Central memory CD8-positive, alpha-beta T cell (primary cell): ENCODE measurements around the gene EXOC4.

ENCODE experiments used
- ATAC-seq: fragments of 150-1000 bp; cut with Tn5 transposase; replicated peaks from 2 replicates; pipeline ENCODE4 v1.10.0; 2022; ENCODE audit warnings: mild to moderate bottlenecking, moderate FRiP score, moderate number of reproducible peaks; ENCODE audit not compliant: poor library complexity, severe bottlenecking; ENCODE audit errors: extremely low read depth
- DNase-seq, 2 donors: peaks; one replicate each; pipeline ENCODE4 v3.0.0; 2021; ENCODE audit warnings: low spot score in 2 of 2
- H3K27ac Mint-ChIP-seq: one replicate; pipeline ENCODE4 v1.8.0; 2022; ENCODE audit warnings: low read depth, mild to moderate bottlenecking, moderate library complexity, mixed read lengths
- H3K27me3 Mint-ChIP-seq: one replicate; pipeline ENCODE4 v1.8.0; 2022; ENCODE audit warnings: mixed read lengths
- H3K36me3 Mint-ChIP-seq: one replicate; pipeline ENCODE4 v1.8.0; 2022; ENCODE audit warnings: mild to moderate bottlenecking, moderate library complexity, mixed read lengths; ENCODE audit not compliant: insufficient read depth
- H3K4me1 Mint-ChIP-seq: one replicate; pipeline ENCODE4 v1.8.0; 2022; ENCODE audit warnings: mixed read lengths
- H3K4me3 Mint-ChIP-seq: one replicate; pipeline ENCODE4 v1.8.0; 2022; ENCODE audit warnings: mild to moderate bottlenecking, moderate library complexity, mixed read lengths
- H3K9me3 Mint-ChIP-seq: one replicate; pipeline ENCODE4 v1.8.0; 2022; ENCODE audit warnings: mixed read lengths

The EXOC4 gene

GRCh38 chr7:133330085-133330484 lies 77.2 kb downstream of the EXOC4 start:
- DNase-seq = no peak
- Mint-ChIP-seq H3K9me3 (peaks cover 11% of the 10 kb centered on the region), H3K4me3 (no peak overlapping the region), H3K27ac (no peak overlapping the region), H3K4me1 (peaks cover 28% of the 10 kb centered on the region), H3K36me3 (peaks cover 10% of the 10 kb centered on the region), H3K27me3 (no peaks in the 10 kb centered on the region)
- no peak for ATAC-seq

GRCh38 chr7:133331861-133332260 lies 79.0 kb downstream of the EXOC4 start:
- Mint-ChIP-seq H3K36me3 (peaks cover 6% of the 10 kb centered on the region), H3K27ac (no peak overlapping the region), H3K9me3 (peaks cover 5% of the 10 kb centered on the region)

GRCh38 chr7:133339772-133340171 lies 86.9 kb downstream of the EXOC4 start:
- H3K36me3 Mint-ChIP-seq = peaks cover 8% of the 10 kb centered on the region
- H3K9me3 Mint-ChIP-seq = peaks cover 34% of the 10 kb centered on the region
- DNase-seq = no peak
- no peak for ATAC-seq
- peaks cover 15% of the 10 kb centered on the region for H3K4me1 Mint-ChIP-seq
- H3K27ac Mint-ChIP-seq = no peak overlapping the region
- H3K4me3 Mint-ChIP-seq = no peak overlapping the region
- H3K27me3 Mint-ChIP-seq = no peaks in the 10 kb centered on the region

More at GRCh38 chr7:133331861-133332260, 79.0 kb downstream of the EXOC4 start:
- H3K27me3 Mint-ChIP-seq = no peaks in the 10 kb centered on the region
- H3K4me3 Mint-ChIP-seq = no peak overlapping the region
- H3K4me1 Mint-ChIP-seq = peaks cover 21% of the 10 kb centered on the region
- DNase-seq (no peak), ATAC-seq (no peak)

- ATAC-seq (no peak), DNase-seq (no peak)
- H3K4me1 Mint-ChIP-seq = peaks cover 26% of the 10 kb centered on the region
- peaks cover 29% of the 10 kb centered on the region for H3K9me3 Mint-ChIP-seq
- no peak overlapping the region for H3K4me3 Mint-ChIP-seq
- peaks cover 12% of the 10 kb centered on the region for H3K36me3 Mint-ChIP-seq
- no peaks in the 10 kb centered on the region for H3K27me3 Mint-ChIP-seq
- peak overlapping the region; percentile 8 for H3K27ac Mint-ChIP-seq
These were observed 91.4 kb downstream of the EXOC4 start for GRCh38 chr7:133344275-133344674.

- Mint-ChIP-seq H3K27ac (no peak overlapping the region), H3K27me3 (no peaks in the 10 kb centered on the region), H3K36me3 (peaks cover 10% of the 10 kb centered on the region), H3K4me1 (peaks cover 21% of the 10 kb centered on the region), H3K4me3 (no peak overlapping the region), H3K9me3 (peaks cover 16% of the 10 kb centered on the region)
- DNase-seq = no peak
- no peak for ATAC-seq
These were observed 93.0 kb downstream of the EXOC4 start for GRCh38 chr7:133345690-133346421.

GRCh38 chr7:133348250-133348649 lies 95.4 kb downstream of the EXOC4 start:
- Mint-ChIP-seq H3K27ac (no peak overlapping the region), H3K4me3 (no peak overlapping the region), H3K9me3 (peaks cover 13% of the 10 kb centered on the region), H3K27me3 (no peaks in the 10 kb centered on the region), H3K4me1 (peaks cover 29% of the 10 kb centered on the region), H3K36me3 (peaks cover 10% of the 10 kb centered on the region)
- ATAC-seq (no peak), DNase-seq (no peak)

GRCh38 chr7:133349101-133349500 lies 96.2 kb downstream of the EXOC4 start:
- peaks cover 27% of the 10 kb centered on the region for H3K4me1 Mint-ChIP-seq
- no peak overlapping the region for H3K27ac Mint-ChIP-seq
- H3K4me3 Mint-ChIP-seq = no peak overlapping the region
- DNase-seq = no peak
- peaks cover 19% of the 10 kb centered on the region for H3K9me3 Mint-ChIP-seq
- no peaks in the 10 kb centered on the region for H3K27me3 Mint-ChIP-seq
- peaks cover 8% of the 10 kb centered on the region for H3K36me3 Mint-ChIP-seq
- ATAC-seq = no peak

GRCh38 chr7:133352430-133352829 lies 99.6 kb downstream of the EXOC4 start:
- Mint-ChIP-seq H3K36me3 (peaks cover 11% of the 10 kb centered on the region), H3K4me1 (peaks cover 17% of the 10 kb centered on the region)

GRCh38 chr7:133353775-133354174 lies 100.9 kb downstream of the EXOC4 start:
- Mint-ChIP-seq H3K4me3 (no peak overlapping the region), H3K4me1 (peaks cover 15% of the 10 kb centered on the region), H3K9me3 (peaks cover 19% of the 10 kb centered on the region), H3K27ac (no peak overlapping the region), H3K27me3 (no peaks in the 10 kb centered on the region), H3K36me3 (peaks cover 7% of the 10 kb centered on the region)
- ATAC-seq (no peak), DNase-seq (no peak)

More at GRCh38 chr7:133352430-133352829, 99.6 kb downstream of the EXOC4 start:
- ATAC-seq (no peak), DNase-seq (no peak)
- H3K27me3 Mint-ChIP-seq = no peaks in the 10 kb centered on the region
- H3K4me3 Mint-ChIP-seq = no peak overlapping the region
- no peak overlapping the region for H3K27ac Mint-ChIP-seq
- H3K9me3 Mint-ChIP-seq = peaks cover 19% of the 10 kb centered on the region

- peaks cover 8% of the 10 kb centered on the region for H3K4me1 Mint-ChIP-seq
- no peak overlapping the region for H3K4me3 Mint-ChIP-seq
- DNase-seq = no peak
- H3K9me3 Mint-ChIP-seq = peaks cover 19% of the 10 kb centered on the region
- H3K27me3 Mint-ChIP-seq = no peaks in the 10 kb centered on the region
- H3K36me3 Mint-ChIP-seq = peaks cover 7% of the 10 kb centered on the region
- H3K27ac Mint-ChIP-seq = no peak overlapping the region
- ATAC-seq = no peak
These were observed 101.9 kb downstream of the EXOC4 start for GRCh38 chr7:133354546-133355324.

GRCh38 chr7:133355325-133355708 lies 102.4 kb downstream of the EXOC4 start:
- DNase-seq (no peak), ATAC-seq (no peak)
- peaks cover 7% of the 10 kb centered on the region for H3K36me3 Mint-ChIP-seq
- H3K4me3 Mint-ChIP-seq = no peak overlapping the region
- peaks cover 19% of the 10 kb centered on the region for H3K9me3 Mint-ChIP-seq
- H3K27me3 Mint-ChIP-seq = no peaks in the 10 kb centered on the region
- peaks cover 8% of the 10 kb centered on the region for H3K4me1 Mint-ChIP-seq
- H3K27ac Mint-ChIP-seq = no peak overlapping the region

GRCh38 chr7:133355822-133356221 lies 102.9 kb downstream of the EXOC4 start:
- H3K4me3 Mint-ChIP-seq = no peak overlapping the region
- no peak overlapping the region for H3K27ac Mint-ChIP-seq
- ATAC-seq (no peak), DNase-seq (no peak)
- H3K36me3 Mint-ChIP-seq = peaks cover 7% of the 10 kb centered on the region
- H3K4me1 Mint-ChIP-seq = peaks cover 8% of the 10 kb centered on the region
- peaks cover 19% of the 10 kb centered on the region for H3K9me3 Mint-ChIP-seq
- H3K27me3 Mint-ChIP-seq = no peaks in the 10 kb centered on the region

GRCh38 chr7:133358708-133359107 lies 105.8 kb downstream of the EXOC4 start:
- Mint-ChIP-seq H3K36me3 (peaks cover 11% of the 10 kb centered on the region), H3K27ac (no peak overlapping the region)
- ATAC-seq = no peak

More at GRCh38 chr7:133358708-133359107, 105.8 kb downstream of the EXOC4 start:
- DNase-seq = no peak
- Mint-ChIP-seq H3K4me3 (no peak overlapping the region), H3K4me1 (no peaks in the 10 kb centered on the region), H3K27me3 (no peaks in the 10 kb centered on the region), H3K9me3 (peaks cover 2% of the 10 kb centered on the region)
